Posterior cingulate gyrus (tissue), 11 donors: Measurements from ENCODE around the gene SSR2.

Source experiments
- DNase-seq, 10 donors: peaks; one replicate each; pipeline versions ENCODE4 v3.0.0 to v3.0.0-alpha.2; 2020 to 2021; ENCODE audit warnings: mixed read lengths in 3 of 10
- intact Hi-C: fragments of 100-400 bp; cut with DNase I; formaldehyde crosslinking; loops from one replicate; pipeline ENCODE4 v1.15.1; 2023

The SSR2 gene

GRCh38 chr1:155976913-155977689 lies 43.6 kb downstream of the SSR2 start:
- peak in 1 of 10 donors; percentile 27 for DNase-seq
- intact Hi-C loops, result loop anchor here (5.0 kb wide), 1 partner anchor 105 kb away; no protein-coding TSS in a partner anchor

- intact Hi-C loops, result loop anchor here (5.0 kb wide), 1 partner anchor 104 kb away; no protein-coding TSS in a partner anchor
- peak in 5 of 10 donors; percentile 41 to 89 (median 75) for DNase-seq
These were observed 44.5 kb downstream of the SSR2 start for GRCh38 chr1:155976062-155976912.

GRCh38 chr1:155975375-155976061 lies 45.2 kb downstream of the SSR2 start:
- intact Hi-C loops, result loop anchor here (5.0 kb wide), 1 partner anchor 103 kb away; no protein-coding TSS in a partner anchor
- no peak for DNase-seq

GRCh38 chr1:155974208-155975115 lies 46.3 kb downstream of the SSR2 start:
- peak; percentile 56 to 96 (median 79) for DNase-seq
- intact Hi-C loops, result loop anchor here (5.0 kb wide), 1 partner anchor 102 kb away; no protein-coding TSS in a partner anchor

GRCh38 chr1:155973723-155974122 lies 47.0 kb downstream of the SSR2 start:
- DNase-seq, result no peak
- intact Hi-C loops, result no loop called here

- intact Hi-C loops, result no loop called here
- peak in 8 of 10 donors; percentile 42 to 96 (median 73) for DNase-seq
These were observed 48.6 kb downstream of the SSR2 start for GRCh38 chr1:155971910-155972809.

GRCh38 chr1:155970531-155971167 lies 50.1 kb downstream of the SSR2 start:
- intact Hi-C loops, result no loop called here
- DNase-seq, result peak; percentile 63 to 97 (median 78)

GRCh38 chr1:155969377-155969791 lies 51.4 kb downstream of the SSR2 start:
- peak in 9 of 10 donors; percentile 28 to 95 (median 66) for DNase-seq
- intact Hi-C loops, result no loop called here

GRCh38 chr1:155968670-155969069 lies 52.1 kb downstream of the SSR2 start:
- intact Hi-C loops, result no loop called here
- peak; percentile 71 to 98 (median 84) for DNase-seq

GRCh38 chr1:155968051-155968400 lies 52.7 kb downstream of the SSR2 start:
- DNase-seq, result no peak
- intact Hi-C loops, result no loop called here

- intact Hi-C loops, result loop anchor here (2.0 kb wide), 1 partner anchor 21 kb away; no protein-coding TSS in a partner anchor
- peak in 4 of 10 donors; percentile 29 to 89 (median 60) for DNase-seq
These were observed 53.3 kb downstream of the SSR2 start for GRCh38 chr1:155967341-155968050.

- DNase-seq, result no peak
- intact Hi-C loops, result loop anchor here (2.0 kb wide), 1 partner anchor 22 kb away; no protein-coding TSS in a partner anchor
These were observed 54.0 kb downstream of the SSR2 start for GRCh38 chr1:155966750-155967149.

GRCh38 chr1:155966135-155966534 lies 54.6 kb downstream of the SSR2 start:
- intact Hi-C loops, result loop anchor here (2.0 kb wide), 1 partner anchor 23 kb away; no protein-coding TSS in a partner anchor

GRCh38 chr1:155964193-155964592 lies 56.6 kb downstream of the SSR2 start:
- no peak for DNase-seq
- intact Hi-C loops, result no loop called here

More at GRCh38 chr1:155966135-155966534, 54.6 kb downstream of the SSR2 start:
- no peak for DNase-seq

- intact Hi-C loops, result no loop called here
- no peak for DNase-seq
These were observed 58.0 kb downstream of the SSR2 start for GRCh38 chr1:155962599-155963211.

GRCh38 chr1:155961937-155962336 lies 58.8 kb downstream of the SSR2 start:
- intact Hi-C loops, result no loop called here
- peak in 9 of 10 donors; percentile 50 to 95 (median 67) for DNase-seq
